ENCODE results near the gene RASGRP4. TPM values are rescaled to one million over a fixed set of nuclear protein-coding genes. Genes with fewer than 3 reads are reported as not detected.

The RASGRP4 gene
- polyA plus RNA-seq, 3 donors: 30.2 to 141 (median 50.3) TPM

GRCh38 chr19:38422438-38422837 is 3.6 kb downstream of the RASGRP4 start:
- peak overlapping the region in 1 of 2 donors; percentile 24 for H3K27ac ChIP-seq (ENCODE audit: low read depth in 1 of 2, low read length in 2 of 2)
- no peaks in the 10 kb centered on the region for H3K27me3 ChIP-seq (ENCODE audit: control insufficient read depth in 2 of 2, insufficient read depth in 2 of 2, low read length in 2 of 2)
- H3K9me3 ChIP-seq (replicated peaks in 1 of 2; ENCODE audit: control insufficient read depth in 1 of 2, insufficient read depth in 1 of 2, low read length in 2 of 2): no peaks in the 10 kb centered on the region
- H3K4me1 ChIP-seq (ENCODE audit: control insufficient read depth in 1 of 2, insufficient read depth in 2 of 2, low read length in 2 of 2): peaks cover 43 to 52% of the 10 kb centered on the region in 2 donors
- peak overlapping the region; percentile 36 for H3K9ac ChIP-seq (ENCODE audit: insufficient read depth, low read length, poor library complexity, severe bottlenecking)
- intact Hi-C loops (cut with micrococcal nuclease): no loop called here
- H3K36me3 ChIP-seq (replicated peaks in 1 of 2; ENCODE audit: control insufficient read depth in 1 of 2, insufficient read depth in 2 of 2, low read length in 2 of 2): peaks cover 29 to 40% of the 10 kb centered on the region in 2 donors
- Mint-ChIP-seq H3K36me3 (peaks cover 33 to 44% of the 10 kb centered on the region in 2 donors), H3K27me3 (ENCODE audit: low read depth in 3 of 3) (no peaks in the 10 kb centered on the region), H3K27ac (peak overlapping the region in 1 of 7 donors; percentile 57), H3K4me1 (peaks cover 47% of the 10 kb centered on the region), H3K4me3 (no peak overlapping the region), H3K9me3 (no peaks in the 10 kb centered on the region)
- no peak overlapping the region for H3K4me2 ChIP-seq (replicated peaks; ENCODE audit: extremely low read depth, low read length, poor library complexity, severe bottlenecking)
- no peak overlapping the region for H3K4me3 ChIP-seq (replicated peaks in 1 of 3; ENCODE audit: low read depth in 2 of 3, low read length in 3 of 3)
- H4K20me1 ChIP-seq (ENCODE audit: insufficient read depth, low read length): peaks cover 13% of the 10 kb centered on the region
- WGBS (ENCODE audit: insufficient coverage): 98% methylated on average over 6 of the region's 7 CpGs
- TF ChIP-seq, protein P1, sequence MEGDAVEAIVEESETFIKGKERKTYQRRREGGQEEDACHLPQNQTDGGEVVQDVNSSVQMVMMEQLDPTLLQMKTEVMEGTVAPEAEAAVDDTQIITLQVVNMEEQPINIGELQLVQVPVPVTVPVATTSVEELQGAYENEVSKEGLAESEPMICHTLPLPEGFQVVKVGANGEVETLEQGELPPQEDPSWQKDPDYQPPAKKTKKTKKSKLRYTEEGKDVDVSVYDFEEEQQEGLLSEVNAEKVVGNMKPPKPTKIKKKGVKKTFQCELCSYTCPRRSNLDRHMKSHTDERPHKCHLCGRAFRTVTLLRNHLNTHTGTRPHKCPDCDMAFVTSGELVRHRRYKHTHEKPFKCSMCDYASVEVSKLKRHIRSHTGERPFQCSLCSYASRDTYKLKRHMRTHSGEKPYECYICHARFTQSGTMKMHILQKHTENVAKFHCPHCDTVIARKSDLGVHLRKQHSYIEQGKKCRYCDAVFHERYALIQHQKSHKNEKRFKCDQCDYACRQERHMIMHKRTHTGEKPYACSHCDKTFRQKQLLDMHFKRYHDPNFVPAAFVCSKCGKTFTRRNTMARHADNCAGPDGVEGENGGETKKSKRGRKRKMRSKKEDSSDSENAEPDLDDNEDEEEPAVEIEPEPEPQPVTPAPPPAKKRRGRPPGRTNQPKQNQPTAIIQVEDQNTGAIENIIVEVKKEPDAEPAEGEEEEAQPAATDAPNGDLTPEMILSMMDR (IDR thresholded peaks at IDR 0.05): no peak
- H3K79me2 ChIP-seq (ENCODE audit: insufficient read depth, low read length): peaks cover 44% of the 10 kb centered on the region
- H2AFZ ChIP-seq (ENCODE audit: insufficient read depth, low read depth, low read length, poor library complexity, severe bottlenecking): no peak overlapping the region
- DNase-seq: no peak

DNA sequence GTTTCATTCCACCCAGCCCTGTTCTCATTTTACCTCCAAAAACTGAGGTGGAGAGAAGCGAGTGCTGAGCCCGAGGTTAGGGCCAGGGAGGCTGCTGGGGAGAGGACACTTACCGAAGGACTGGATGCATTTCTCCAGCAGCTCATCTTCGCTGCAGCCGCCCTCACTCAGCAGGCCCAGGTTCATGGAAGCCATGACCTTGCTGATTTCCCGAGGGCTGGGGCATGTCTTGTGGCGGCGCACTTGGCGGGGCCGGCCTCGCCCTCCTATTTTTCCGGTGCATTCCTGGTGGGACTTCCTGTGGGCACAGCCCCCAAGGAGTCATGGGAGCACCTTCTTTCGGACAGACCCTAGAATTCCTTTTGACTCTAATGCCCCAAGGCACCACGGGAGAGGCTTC is 4.2 kb downstream of the RASGRP4 start:
- 94% methylated on average over 9 of the region's 14 CpGs for WGBS (ENCODE audit: insufficient coverage)
- Mint-ChIP-seq H3K4me3 (no peak overlapping the region), H3K27ac (peak overlapping the region in 1 of 7 donors; percentile 11), H3K36me3 (peaks cover 38 to 50% of the 10 kb centered on the region in 2 donors), H3K4me1 (peaks cover 50% of the 10 kb centered on the region), H3K9me3 (no peaks in the 10 kb centered on the region), H3K27me3 (ENCODE audit: low read depth in 3 of 3) (no peaks in the 10 kb centered on the region)
- peaks cover 48 to 58% of the 10 kb centered on the region in 2 donors for H3K4me1 ChIP-seq (ENCODE audit: control insufficient read depth in 1 of 2, insufficient read depth in 2 of 2, low read length in 2 of 2)
- peaks cover 47% of the 10 kb centered on the region for H3K79me2 ChIP-seq (ENCODE audit: insufficient read depth, low read length)
- TF ChIP-seq, protein P1 (IDR thresholded peaks at IDR 0.05): no peak
- no peak overlapping the region for H3K4me3 ChIP-seq (replicated peaks in 1 of 3; ENCODE audit: low read depth in 2 of 3, low read length in 3 of 3)
- no peaks in the 10 kb centered on the region for H3K9me3 ChIP-seq (replicated peaks in 1 of 2; ENCODE audit: control insufficient read depth in 1 of 2, insufficient read depth in 1 of 2, low read length in 2 of 2)
- H3K36me3 ChIP-seq (replicated peaks in 1 of 2; ENCODE audit: control insufficient read depth in 1 of 2, insufficient read depth in 2 of 2, low read length in 2 of 2): peaks cover 30 to 45% of the 10 kb centered on the region in 2 donors
- no peak overlapping the region for H3K9ac ChIP-seq (ENCODE audit: insufficient read depth, low read length, poor library complexity, severe bottlenecking)
- H3K4me2 ChIP-seq (replicated peaks; ENCODE audit: extremely low read depth, low read length, poor library complexity, severe bottlenecking): no peak overlapping the region
- H3K27ac ChIP-seq (ENCODE audit: low read depth in 1 of 2, low read length in 2 of 2): peak overlapping the region in 1 of 2 donors; percentile 24
- H3K27me3 ChIP-seq (ENCODE audit: control insufficient read depth in 2 of 2, insufficient read depth in 2 of 2, low read length in 2 of 2): no peaks in the 10 kb centered on the region
- peaks cover 13% of the 10 kb centered on the region for H4K20me1 ChIP-seq (ENCODE audit: insufficient read depth, low read length)
- H2AFZ ChIP-seq (ENCODE audit: insufficient read depth, low read depth, low read length, poor library complexity, severe bottlenecking): no peak overlapping the region
- intact Hi-C loops (cut with micrococcal nuclease): no loop called here
- no peak for DNase-seq

Data from CD14-positive monocyte (primary cell).